ENCODE data around the gene MRPL49.
"Not testable (repeated sequence)": the region's sequence is repeated elsewhere in the genome, so short reads cannot be mapped to it uniquely, and the experiment has no call there.

The MRPL49 gene

GRCh38 chr11:65117206-65118096 is 4.7 kb upstream of the MRPL49 start, which contains the start of gene ZNHIT2:
Gene ZNHIT2, minus strand, starts transcription at chr11:65117701. Its CDS starts 48 bp downstream, at chr11:65117653.
- peak; percentile 99 for DNase-seq (ENCODE audit: low spot score)

DNA sequence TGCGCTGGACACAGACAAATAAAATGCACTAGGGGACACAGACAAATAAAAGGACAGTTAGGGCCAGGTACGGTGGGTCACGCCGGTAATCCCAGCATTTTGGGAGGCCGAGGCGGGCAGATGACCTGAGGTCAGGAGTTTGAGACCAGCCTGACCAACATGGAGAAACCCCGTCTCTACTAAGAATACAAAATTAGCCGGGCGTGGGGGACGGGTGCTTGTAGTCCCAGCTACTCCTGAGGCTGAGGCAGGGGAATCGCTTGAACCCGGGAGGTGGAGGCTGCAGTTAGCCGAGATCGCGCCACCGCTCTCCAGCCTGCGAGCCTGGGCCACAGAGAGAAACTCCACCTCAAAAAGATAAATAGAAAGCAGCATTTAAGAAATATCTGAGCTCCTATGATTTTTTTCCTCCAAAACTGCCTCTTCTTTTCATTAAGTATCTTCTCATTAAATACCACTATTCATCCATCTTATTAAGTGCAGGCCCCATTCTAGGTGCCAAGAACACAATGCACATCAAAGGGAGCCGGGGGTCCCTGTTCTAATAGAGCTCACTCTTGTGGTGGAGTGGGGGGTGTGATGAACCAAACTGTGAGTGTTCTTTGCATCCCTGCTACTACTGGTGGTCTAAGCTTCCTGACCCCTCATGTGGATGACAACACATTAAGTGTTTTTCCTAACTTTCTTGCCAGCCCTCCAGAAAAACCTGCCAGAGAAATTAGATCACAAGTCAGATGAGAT is 3.9 kb upstream of the MRPL49 start:
- no peak for DNase-seq (ENCODE audit: low spot score)

DNA sequence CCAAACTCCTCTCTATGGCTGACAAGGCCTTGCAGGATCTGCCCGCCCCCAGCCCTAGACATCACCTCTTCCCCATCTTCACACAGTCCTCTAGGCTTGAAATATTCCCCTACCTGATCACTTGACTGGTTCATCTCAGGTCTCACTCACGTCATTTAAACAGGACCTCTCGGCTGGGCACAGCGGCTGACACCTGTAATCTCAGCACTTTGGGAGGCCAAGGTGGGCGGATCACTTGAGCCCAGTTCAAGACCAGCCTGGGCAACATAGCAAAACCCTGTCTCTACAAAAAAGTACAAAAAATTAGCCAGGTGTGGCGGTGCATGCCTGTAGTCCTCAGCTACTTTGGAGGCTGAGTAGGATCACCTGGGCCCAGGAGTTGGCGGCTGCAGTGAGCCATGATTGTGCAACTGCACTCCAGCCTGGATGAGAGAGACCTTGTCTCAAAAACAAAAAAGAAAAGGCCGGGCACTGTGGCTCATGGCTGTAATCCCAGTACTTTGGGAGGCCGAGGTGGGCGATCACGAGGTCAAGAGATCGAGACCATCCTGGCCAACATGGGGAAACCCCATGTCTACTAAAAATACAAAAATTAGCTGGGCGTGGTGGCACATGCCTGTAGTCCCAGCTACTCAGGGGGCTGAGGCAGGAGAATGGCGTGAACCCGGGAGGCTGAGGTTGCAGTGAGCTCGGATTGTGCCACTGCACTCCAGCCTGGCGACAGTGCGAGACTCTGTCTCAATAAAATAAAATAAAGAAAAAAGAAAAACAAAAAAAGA is 3.0 kb upstream of the MRPL49 start:
- DNase-seq (ENCODE audit: low spot score), result not testable (repeated sequence)

DNA sequence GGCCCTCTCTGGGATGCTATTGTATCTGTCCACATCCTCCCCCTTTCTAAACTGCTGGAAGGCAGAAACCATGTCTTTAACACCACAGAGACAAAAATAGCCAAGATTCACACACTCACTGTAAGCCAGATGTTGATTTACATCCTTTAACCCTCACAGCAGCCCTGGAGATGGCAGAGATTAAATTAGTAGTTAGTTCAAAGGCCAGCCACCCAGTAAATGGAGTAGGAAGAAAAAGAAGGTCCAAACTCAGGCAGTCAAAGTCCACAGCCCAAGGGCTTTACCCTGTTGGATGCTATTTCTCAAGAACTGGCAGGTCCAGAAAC is 2.5 kb upstream of the MRPL49 start:
- no peak for DNase-seq (ENCODE audit: low spot score)

GRCh38 chr11:65120831-65121230 is 1.3 kb upstream of the MRPL49 start:
- DNase-seq (ENCODE audit: low spot score), result no peak

- no peak for DNase-seq (ENCODE audit: low spot score)
Observed at GRCh38 chr11:65121447-65121864, 665 bp upstream of the MRPL49 start.

GRCh38 chr11:65124480-65125196 is 2.5 kb downstream of the MRPL49 start:
- no peak for DNase-seq (ENCODE audit: low spot score)

DNA sequence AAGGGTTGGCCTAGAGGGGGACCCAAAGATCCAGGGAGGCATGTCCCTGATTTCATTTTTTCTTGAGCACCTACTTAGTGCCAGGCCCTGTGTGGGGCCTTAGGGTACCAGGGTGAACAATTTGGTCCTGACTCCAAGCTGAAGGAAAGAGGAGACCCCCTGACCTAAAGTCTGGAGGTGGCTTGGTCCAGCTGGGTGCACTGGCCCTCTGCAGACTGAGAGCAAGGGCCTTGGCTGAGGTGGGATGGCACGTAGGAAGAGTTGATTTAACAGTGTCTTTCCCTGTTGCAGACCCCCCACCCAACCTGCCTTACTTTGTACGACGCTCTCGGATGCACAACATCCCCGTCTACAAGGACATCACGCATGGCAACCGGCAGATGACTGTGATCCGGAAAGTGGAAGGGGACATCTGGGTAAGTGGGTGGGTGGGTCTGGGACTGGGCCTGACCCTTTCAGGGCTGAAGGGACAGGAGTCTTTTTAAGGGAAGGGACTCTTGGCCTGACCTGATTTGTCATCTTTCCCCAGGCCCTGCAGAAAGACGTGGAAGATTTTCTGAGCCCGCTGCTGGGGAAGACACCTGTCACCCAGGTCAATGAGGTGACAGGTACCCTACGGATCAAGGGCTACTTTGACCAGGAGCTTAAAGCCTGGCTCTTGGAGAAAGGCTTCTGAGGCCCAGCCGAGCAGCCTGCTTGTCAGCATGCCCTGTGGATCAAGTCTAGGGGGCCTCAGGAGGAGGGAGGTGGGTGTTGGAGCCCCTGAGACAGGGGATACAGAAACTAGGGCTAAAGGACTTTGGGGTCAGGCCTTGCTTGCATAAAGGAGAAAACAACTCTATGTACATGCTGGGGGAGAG is 3.3 kb downstream of the MRPL49 start:
- DNase-seq (ENCODE audit: low spot score), result no peak

DNA sequence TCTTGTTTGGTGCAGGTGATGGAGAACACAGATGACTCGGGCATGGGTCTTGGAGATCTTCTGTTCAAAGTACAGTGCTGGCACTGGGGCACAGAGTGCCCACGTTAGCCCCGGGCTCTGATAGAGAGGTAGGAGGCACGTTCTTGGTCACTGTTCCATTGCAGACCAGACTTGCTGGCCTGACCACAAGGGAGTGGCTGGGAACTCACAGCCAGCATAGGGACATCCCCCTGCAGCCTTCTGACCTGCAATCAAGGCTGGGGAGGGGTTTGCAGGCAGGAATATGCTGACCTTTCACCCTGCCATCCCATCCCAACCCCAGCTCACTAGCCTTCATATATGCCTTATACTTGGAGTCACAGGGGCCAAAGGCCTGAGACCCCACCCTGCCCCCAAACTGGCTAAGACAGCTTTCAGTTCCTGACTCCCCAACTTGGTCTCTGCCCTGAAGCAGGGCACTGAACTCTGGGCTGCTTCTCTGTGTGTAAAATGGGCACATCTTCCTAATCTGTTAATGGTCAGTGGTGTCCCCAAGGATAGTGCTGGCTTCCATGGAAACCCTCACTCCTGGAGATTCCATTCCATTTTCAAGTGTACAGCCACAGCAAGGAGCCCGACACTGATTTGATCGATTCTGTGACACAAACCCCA is 4.6 kb downstream of the MRPL49 start:
- DNase-seq (ENCODE audit: low spot score), result no peak

DNA sequence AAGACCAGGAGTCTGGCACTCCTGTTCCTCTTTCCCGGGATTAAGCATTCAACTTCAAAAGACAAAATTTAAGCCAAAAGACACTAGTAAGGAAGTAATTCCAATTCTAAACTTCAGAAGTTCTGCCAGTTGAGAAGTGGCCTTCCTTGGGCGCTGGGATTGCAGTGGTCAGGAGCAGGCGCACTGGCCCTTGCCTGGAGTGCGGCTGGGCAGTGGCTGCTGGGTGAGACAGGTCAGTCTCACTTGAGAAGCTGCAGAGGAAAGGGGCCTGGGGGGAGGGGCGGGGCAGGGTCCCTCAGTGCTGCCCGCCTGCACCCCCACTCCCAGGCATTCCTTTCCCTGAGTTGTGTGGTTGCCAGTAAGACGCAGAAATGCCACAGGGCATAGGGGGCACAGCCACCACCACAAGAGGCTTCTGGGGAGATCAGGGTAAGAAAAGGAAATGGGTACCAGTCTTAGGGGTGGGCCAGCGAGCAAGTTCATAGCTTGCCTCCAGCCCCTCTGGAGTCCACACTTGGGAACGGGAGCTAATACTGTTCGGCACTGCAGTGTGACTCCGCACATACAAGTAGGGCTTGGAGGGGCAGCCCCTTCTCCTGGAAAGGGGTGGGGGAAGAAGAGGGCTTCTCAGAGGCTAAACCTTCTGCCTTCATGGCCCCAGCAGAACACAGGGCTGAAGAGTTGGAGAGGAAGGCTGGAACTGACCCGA is 5.5 kb downstream of the MRPL49 start:
- DNase-seq (ENCODE audit: low spot score), result no peak

GRCh38 chr11:65128182-65129145 is 6.3 kb downstream of the MRPL49 start:
- no peak for DNase-seq (ENCODE audit: low spot score)

GRCh38 chr11:65129649-65130441 is 7.7 kb downstream of the MRPL49 start:
- no peak for DNase-seq (ENCODE audit: low spot score)

GRCh38 chr11:65130631-65131416 is 8.7 kb downstream of the MRPL49 start:
- DNase-seq (ENCODE audit: low spot score), result no peak

GRCh38 chr11:65131417-65131776 is 9.3 kb downstream of the MRPL49 start:
- no peak for DNase-seq (ENCODE audit: low spot score)

- DNase-seq (ENCODE audit: low spot score), result no peak
Observed at GRCh38 chr11:65131895-65132237, 9.7 kb downstream of the MRPL49 start.

GRCh38 chr11:65132238-65132987 is 10.3 kb downstream of the MRPL49 start:
- no peak for DNase-seq (ENCODE audit: low spot score)

Data from pons (tissue), 1 donor.